Epithelial cell of esophagus (primary cell): ENCODE data around the gene SCARF1.
"Not testable (repeated sequence)": the region's sequence is repeated elsewhere in the genome, so short reads cannot be mapped to it uniquely, and the experiment has no call there.

Experiments used
- DNase-seq: peaks from one replicate; pipeline ENCODE4 v3.0.0; 2010; ENCODE audit warnings: low read depth
- H3K4me3 ChIP-seq: 2 replicates; pipeline ENCODE4 v1.5.1; 2011; ENCODE audit warnings: mild to moderate bottlenecking, low read length, control low read depth
- CTCF ChIP-seq: IDR thresholded peaks from 2 replicates; pipeline ENCODE4 v1.5.1; 2011; ENCODE audit warnings: low read depth, mild to moderate bottlenecking, low read length, control low read depth, inconsistent platforms; ENCODE audit not compliant: insufficient read depth; ENCODE audit errors: missing control alignments

SCARF1 gene

GRCh38 chr17:1676401-1676800, 30.9 kb upstream of the SCARF1 start:
- H3K4me3 ChIP-seq: no peak overlapping the region
- no peak for DNase-seq
- TF ChIP-seq CTCF: no peak

- no peak for TF ChIP-seq CTCF
- no peak for DNase-seq
These were observed 27.7 kb upstream of the SCARF1 start for GRCh38 chr17:1673041-1673785.

GRCh38 chr17:1663934-1664333, 18.4 kb upstream of the SCARF1 start:
- not testable (repeated sequence) for H3K4me3 ChIP-seq, DNase-seq

More at GRCh38 chr17:1673041-1673785, 27.7 kb upstream of the SCARF1 start:
- no peak overlapping the region for H3K4me3 ChIP-seq

- no peak overlapping the region for H3K4me3 ChIP-seq
- TF ChIP-seq CTCF: no peak
- DNase-seq: no peak
These were observed 15.5 kb upstream of the SCARF1 start for GRCh38 chr17:1661045-1661444.

GRCh38 chr17:1658100-1658499, 12.6 kb upstream of the SCARF1 start:
- DNase-seq: no peak
- no peak for TF ChIP-seq CTCF
- H3K4me3 ChIP-seq: no peak overlapping the region

- TF ChIP-seq CTCF: no peak
- no peak overlapping the region for H3K4me3 ChIP-seq
These were observed 8.2 kb upstream of the SCARF1 start for GRCh38 chr17:1653735-1654134.

GRCh38 chr17:1652794-1653193, 7.3 kb upstream of the SCARF1 start:
- not testable (repeated sequence) for DNase-seq, H3K4me3 ChIP-seq

More at GRCh38 chr17:1653735-1654134, 8.2 kb upstream of the SCARF1 start:
- no peak for DNase-seq

GRCh38 chr17:1651559-1651844, 6.0 kb upstream of the SCARF1 start:
- DNase-seq: no peak
- TF ChIP-seq CTCF: no peak
- no peak overlapping the region for H3K4me3 ChIP-seq
